Subcutaneous adipose tissue (tissue), 4 donors: Measurements from ENCODE around the gene RWDD1. TPM values are rescaled to one million over a fixed set of nuclear protein-coding genes. Genes with fewer than 3 reads are reported as not detected.

Experiments
- CTCF ChIP-seq: fragments of 450-650 bp; IDR thresholded peaks from one replicate; pipeline ENCODE4 v1.5.1; 2016; ENCODE audit warnings: low read depth, mild to moderate bottlenecking, control low read depth, antibody characterized with exemption, moderate library complexity
- total RNA-seq, 4 donors: library from RNA; depleted of rRNA; stranded (reverse); fragments of >200 nt; gene quantifications; one replicate each; pipeline ENCODE4 v1.1.0, GENCODE V29; 2016

RWDD1 gene
- total RNA-seq, 4 donors from 2014 or later = 42.2 to 70.6 (median 50.4) TPM

- TF ChIP-seq CTCF = no peak
Observed at GRCh38 chr6:116547358-116547757, 23.9 kb upstream of the RWDD1 start.

GRCh38 chr6:116550796-116551195 lies 20.5 kb upstream of the RWDD1 start:
- no peak for TF ChIP-seq CTCF

- TF ChIP-seq CTCF = no peak
Observed at GRCh38 chr6:116553451-116553850, 17.9 kb upstream of the RWDD1 start, which contains the start of gene CALHM4. Gene CALHM4, plus strand, starts transcription at chr6:116553751. Its CDS starts 43 bp downstream, at chr6:116553794.

GRCh38 chr6:116556065-116556464 lies 15.2 kb upstream of the RWDD1 start:
- TF ChIP-seq CTCF = no peak

GRCh38 chr6:116556814-116557415 lies 14.4 kb upstream of the RWDD1 start:
- no peak for TF ChIP-seq CTCF

- no peak for TF ChIP-seq CTCF
Observed at GRCh38 chr6:116557893-116558292, 13.4 kb upstream of the RWDD1 start.

GRCh38 chr6:116560130-116560529 lies 11.2 kb upstream of the RWDD1 start:
- TF ChIP-seq CTCF = no peak
